ENCODE measurements around the gene NEAT1. TPM values are rescaled to one million over a fixed set of nuclear protein-coding genes. Genes with fewer than 3 reads are reported as not detected.

Gene NEAT1
- total and polyA plus RNA-seq, 9 of the 15 experiments (the other 6 are each of a cell fraction or from before 2014, with no cell fraction given) = 20.1 to 389 (median 62.8) TPM

GRCh38 chr11:65400307-65401072 lies 22.1 kb upstream of the NEAT1 start:
- H3K4me3 ChIP-seq = no peak overlapping the region
- FAIRE-seq (no peak), ATAC-seq (no peak), DNase-seq (ENCODE audit: extremely low read depth in 1 of 4, low spot score in 3 of 4) (no peak)
- POLR2A ChIA-PET = interaction anchor here (0.6 to 12.2 kb wide), 9 partner anchors 10 to 210 kb away, joined by 3 to 185 read pairs (median 4); partner anchors contain the start of genes FRMD8, MALAT1 and NEAT1
- no peak overlapping the region for H3K27ac ChIP-seq (ENCODE audit: extremely low read depth, low read depth, low read length)
- CTCF ChIA-PET (ENCODE audit: low intra/inter-chr PET ratio) = no interaction called here
- H4K20me1 ChIP-seq (replicated peaks; ENCODE audit: control insufficient read depth, insufficient read depth, low read length) = peaks cover 4% of the 10 kb centered on the region; the same call in 1 of the 2 replicates
- WGBS (ENCODE audit: insufficient coverage, low coverage, missing lambda C conversion rate) = 80% methylated on average over 16 of the region's 17 CpGs
- BruUV-seq (replicated peaks) = no TSS peak
- no peaks in the 10 kb centered on the region for H3K9me3 ChIP-seq (replicated peaks; ENCODE audit: control insufficient read depth, insufficient read depth, low read depth, low read length)
- H3K9me1 ChIP-seq (ENCODE audit: control insufficient read depth, insufficient read depth, low read length) = no peaks in the 10 kb centered on the region
- H3K4me1 ChIP-seq (replicated peaks in 1 of 2; ENCODE audit: control insufficient read depth in 2 of 2, insufficient read depth in 2 of 2, low read length in 2 of 2) = peaks cover 9 to 61% of the 10 kb centered on the region in 2 experiments
- intact Hi-C loops (cut with micrococcal nuclease) = no loop called here
- in situ Hi-C loops (cut with MboI) = no loop called here
- H3K9ac ChIP-seq (ENCODE audit: insufficient read depth in 1 of 2, low read depth in 2 of 2, low read length in 2 of 2) = peak overlapping the region in 1 of 2 experiments; percentile 79; a peak in 2 of 4 replicates
- peaks cover 83% of the 10 kb centered on the region for H3K36me3 ChIP-seq (ENCODE audit: control insufficient read depth, insufficient read depth, low read length)
- TF ChIP-seq POLR2G (IDR thresholded peaks at IDR 0.05; ENCODE audit: low read depth, low read length) (peak; percentile 45; the same call in 1 of the 2 replicates), NCOR1 (IDR thresholded peaks at IDR 0.05) (no peak), E2F6 (IDR thresholded peaks at IDR 0.05; ENCODE audit: borderline replicate concordance in 1 of 2, extremely low read depth in 1 of 2, insufficient read depth in 1 of 2, insufficient read length in 1 of 2, low read depth in 1 of 2, low read length in 1 of 2, poor library complexity in 1 of 2, severe bottlenecking in 1 of 2) (no peak), TBL1XR1 (IDR thresholded peaks at IDR 0.05; ENCODE audit: low read length in 2 of 2) (no peak)
- H2AFZ ChIP-seq (ENCODE audit: low read depth, low read length) = no peak overlapping the region
- no peaks in the 10 kb centered on the region for H3K27me3 ChIP-seq (ENCODE audit: control insufficient read depth in 2 of 2, insufficient read depth in 2 of 2, low read length in 2 of 2)
- H3K4me2 ChIP-seq (ENCODE audit: insufficient read depth, low read length) = no peak overlapping the region
- no peaks in the 10 kb centered on the region for H3K79me2 ChIP-seq (ENCODE audit: control insufficient read depth, insufficient read depth, low read length)

Measured in K562 (cell line).